GM19463 (cell line): ENCODE measurements around the gene PANK1.

Experiments used
- ATAC-seq: cut with Tn5 transposase; IDR thresholded peaks from one replicate; pipeline ENCODE4 v1.9.1; 2021; ENCODE audit warnings: mild to moderate bottlenecking, moderate library complexity; ENCODE audit not compliant: unreplicated experiment

The PANK1 gene

DNA sequence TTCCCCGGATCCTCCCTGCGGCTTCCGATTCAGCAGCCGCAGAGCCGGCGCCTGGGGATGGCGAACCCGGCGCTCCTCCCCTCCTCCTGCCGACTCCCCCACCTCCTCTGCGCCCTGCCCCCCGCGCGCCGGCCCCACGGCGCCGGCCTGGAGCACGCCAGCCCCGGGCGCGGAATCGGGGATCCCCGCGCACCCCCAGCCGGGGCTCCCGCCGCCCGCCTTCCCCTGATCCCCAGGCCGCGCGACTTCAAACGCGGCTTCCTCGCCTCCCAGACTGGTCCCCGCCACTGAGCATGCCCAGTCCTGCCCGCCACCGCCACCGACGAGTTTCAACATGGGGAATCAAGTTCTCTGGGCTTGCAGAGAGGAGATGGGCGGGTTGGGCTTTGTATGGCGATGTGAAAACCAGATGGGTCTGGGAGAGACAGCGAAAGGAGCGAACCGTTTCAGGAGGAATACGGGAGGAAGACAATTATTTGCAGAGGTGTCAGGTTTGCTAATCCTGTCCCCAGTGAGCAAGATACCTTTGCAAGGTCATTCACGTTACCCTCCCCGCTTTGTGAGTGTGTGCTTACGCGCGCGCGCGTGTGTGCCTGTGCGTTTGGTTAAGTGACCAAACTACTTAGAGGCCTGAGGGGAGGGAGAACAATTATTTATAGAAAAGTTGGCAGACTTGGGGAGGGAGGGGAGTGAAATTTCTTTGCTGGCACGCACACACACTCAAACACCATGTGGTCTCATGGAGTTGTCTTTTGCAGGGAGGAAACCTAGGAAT is at the start of gene PANK1:
TSS of gene PANK1 (minus strand) at position 276 of the 775 bp plus-strand sequence. CDS start 351 bp downstream, outside the sequence.
- peak; percentile 45 for ATAC-seq

DNA sequence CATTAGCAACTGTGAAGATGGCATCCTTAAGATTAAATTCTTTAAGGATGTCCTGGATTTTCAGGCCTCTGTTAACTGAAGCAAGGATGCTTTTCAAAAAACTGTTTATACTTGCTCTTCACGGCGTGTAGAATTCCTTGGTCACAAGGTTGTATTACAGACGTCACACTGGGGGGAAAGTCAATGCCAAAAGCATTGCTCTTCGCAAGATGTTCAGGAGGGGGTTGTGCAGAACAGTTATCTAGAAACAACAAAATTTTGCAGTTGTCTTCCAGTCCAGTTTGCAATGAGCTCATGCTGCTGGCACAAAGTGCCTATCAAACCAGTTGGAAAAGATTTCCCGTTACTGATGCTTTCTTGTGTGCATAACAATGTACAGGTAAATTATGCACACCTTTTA is 48.1 kb upstream of the PANK1 start:
- no peak for ATAC-seq

DNA sequence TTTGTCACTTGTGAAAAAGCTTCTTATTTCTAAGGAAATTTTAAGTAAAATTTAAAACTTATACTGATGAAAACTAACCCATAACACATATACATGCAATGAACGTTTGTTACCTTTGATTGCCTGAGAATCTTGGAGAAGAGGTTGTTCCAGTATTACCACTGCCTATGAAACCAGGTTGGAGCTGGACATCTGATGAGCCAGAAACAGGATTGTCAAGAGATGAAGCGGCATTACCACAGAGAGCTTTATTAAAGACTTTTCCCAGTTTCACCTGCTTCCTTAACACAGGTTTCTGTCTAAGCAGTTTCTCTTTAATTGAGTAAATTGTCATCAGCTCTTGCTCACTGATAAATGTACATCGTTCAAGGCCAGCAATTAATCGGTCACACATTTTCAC is 47.4 kb upstream of the PANK1 start:
- no peak for ATAC-seq

DNA sequence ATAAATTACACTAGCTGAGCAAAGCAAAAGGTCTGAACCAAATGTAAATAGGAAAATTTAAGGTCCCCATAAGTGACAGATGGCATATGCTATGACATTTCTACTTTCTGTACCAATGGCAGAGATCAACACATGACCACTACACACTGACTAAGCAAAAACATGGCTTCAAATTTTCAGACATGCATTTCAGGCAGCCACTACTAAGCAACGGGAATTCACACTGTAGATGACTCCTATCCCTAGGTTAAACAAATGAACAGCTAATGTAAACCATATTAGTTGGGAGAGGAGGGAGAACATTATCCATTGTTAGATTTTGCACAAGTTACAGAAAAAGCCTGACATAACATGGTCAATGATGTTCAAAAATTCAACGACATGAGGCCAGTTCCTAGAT is 45.0 kb upstream of the PANK1 start:
- ATAC-seq: no peak

DNA sequence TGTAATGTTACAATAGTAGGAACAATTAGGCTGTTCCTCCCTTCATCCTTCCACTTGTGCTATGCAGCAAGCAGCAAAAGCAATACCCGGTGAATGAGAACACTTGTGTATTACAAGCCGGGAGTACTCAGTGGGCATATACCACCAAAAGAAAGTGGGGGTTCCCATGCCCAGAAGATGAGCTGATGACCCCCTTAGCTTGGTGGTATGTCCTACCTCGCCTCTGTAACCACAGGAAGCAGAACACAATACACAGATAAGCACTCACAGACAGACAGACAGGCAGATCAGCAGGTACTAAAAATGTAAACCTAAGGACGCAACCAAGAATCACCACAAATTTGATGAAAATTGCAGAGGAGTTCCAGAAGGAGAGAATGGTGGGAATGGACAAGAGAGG is 40.9 kb upstream of the PANK1 start:
- ATAC-seq: no peak

DNA sequence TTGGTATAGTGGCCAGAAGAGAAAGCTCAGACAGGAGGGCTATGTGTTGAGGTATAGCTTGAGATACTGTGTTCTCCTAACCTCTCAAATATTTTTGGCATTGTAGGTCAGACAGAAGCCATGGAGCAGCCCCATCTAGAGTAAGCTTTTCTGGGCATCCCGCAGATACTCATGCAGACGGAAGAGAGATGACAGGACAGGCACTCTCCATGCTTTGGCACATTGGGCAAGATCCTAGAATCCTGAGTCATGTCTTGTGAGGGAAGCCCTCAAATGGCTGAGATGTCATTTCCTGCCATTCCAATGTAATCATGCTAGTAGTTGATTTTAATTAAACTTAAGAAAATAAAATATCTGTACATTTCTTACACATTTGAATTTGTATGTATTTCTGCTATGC is 39.6 kb upstream of the PANK1 start:
- ATAC-seq: no peak

DNA sequence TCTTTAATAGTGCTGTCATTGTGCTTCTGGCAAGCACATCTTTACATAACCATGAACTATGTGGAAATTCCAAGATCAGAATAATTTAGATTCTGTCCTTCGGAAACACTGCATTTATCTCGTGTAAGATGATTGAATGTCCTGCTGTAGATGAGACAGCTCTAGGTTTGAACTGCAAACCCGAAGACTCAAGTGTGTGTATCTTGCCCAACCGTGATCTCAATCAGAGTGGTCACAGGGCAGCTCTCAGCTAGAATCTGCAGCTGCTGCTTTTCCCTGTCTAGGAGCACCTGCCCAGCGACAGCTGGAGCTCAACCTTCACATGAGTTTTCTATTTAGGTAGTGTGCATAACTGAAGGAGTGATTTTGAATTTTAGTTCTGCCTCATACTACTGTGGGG is 38.8 kb upstream of the PANK1 start:
- ATAC-seq: no peak

DNA sequence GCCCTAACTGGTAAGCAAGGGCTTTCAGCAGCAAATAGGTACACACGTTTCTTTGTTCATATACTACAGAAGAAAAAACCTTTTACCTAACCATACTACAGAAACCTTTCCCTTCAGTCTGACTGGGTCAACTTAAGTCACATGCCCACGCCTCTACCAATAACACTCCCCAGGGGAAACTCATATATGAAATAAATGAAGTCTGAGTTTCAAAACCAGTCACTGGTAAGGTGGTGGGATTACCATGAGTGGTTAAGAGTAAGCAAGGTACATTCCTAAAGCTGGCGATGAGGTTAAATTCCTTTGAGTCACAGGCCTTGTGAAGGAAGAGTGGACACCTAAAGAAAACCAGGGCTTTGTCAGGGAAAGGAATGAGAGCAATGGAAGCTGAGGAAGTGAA is 34.9 kb upstream of the PANK1 start:
- peak; percentile 73 for ATAC-seq

DNA sequence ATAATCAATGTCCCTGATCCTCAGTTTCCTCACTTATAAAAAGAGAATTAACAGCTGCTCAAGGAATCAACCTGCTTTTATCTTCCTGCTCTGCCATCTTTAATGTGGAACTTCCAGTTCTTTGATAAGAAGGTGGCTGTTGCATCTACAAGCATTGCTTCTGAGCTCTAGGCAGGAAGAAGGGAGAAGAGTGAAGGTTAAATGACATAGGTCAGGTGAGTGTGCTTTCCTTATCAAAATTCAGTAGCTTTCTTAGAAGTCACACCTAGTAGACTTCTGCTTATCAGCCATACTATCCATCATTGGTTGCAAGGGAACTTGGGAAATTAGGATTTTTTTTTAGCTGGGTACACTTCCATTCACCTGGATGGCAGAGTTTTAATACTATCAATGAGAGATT is 32.3 kb upstream of the PANK1 start:
- no peak for ATAC-seq

DNA sequence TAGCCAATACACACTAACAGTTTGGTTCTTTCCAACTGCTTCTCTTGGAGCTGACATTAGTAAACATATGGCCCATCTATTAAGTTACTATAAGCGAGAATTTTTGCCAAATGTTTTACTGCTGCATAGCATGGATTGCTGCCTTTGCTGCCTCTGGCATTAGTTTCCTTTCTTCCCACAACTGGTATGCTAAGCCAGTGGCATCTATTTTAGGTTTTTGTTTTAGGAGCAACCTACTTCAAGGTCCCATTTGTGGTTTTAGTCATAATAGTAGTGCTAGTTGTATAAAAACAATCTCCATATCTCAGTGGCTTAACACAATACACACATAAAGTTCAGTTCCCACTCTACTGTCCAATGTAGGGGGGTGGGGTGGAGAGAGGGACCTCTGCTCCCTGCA is 25.9 kb upstream of the PANK1 start:
- ATAC-seq: no peak

DNA sequence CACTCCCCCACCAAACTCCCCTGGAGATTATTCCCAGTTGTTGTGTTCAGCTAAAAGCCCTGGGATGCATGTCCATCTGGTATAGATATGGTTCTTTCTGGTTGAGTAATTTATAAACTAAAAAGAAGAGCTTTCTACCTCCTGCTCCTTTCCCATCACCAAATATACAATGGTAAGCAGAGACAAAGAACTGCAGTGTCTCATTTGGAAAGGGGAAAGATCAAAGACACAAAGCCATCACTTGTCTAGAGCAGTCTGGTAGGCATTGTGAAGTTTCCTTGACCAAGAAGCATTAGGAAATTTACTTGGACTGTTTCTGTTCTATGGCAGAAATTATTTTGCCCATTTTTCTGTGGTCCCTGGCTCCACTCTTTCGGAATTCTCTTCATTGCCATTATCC is 24.9 kb upstream of the PANK1 start:
- no peak for ATAC-seq

DNA sequence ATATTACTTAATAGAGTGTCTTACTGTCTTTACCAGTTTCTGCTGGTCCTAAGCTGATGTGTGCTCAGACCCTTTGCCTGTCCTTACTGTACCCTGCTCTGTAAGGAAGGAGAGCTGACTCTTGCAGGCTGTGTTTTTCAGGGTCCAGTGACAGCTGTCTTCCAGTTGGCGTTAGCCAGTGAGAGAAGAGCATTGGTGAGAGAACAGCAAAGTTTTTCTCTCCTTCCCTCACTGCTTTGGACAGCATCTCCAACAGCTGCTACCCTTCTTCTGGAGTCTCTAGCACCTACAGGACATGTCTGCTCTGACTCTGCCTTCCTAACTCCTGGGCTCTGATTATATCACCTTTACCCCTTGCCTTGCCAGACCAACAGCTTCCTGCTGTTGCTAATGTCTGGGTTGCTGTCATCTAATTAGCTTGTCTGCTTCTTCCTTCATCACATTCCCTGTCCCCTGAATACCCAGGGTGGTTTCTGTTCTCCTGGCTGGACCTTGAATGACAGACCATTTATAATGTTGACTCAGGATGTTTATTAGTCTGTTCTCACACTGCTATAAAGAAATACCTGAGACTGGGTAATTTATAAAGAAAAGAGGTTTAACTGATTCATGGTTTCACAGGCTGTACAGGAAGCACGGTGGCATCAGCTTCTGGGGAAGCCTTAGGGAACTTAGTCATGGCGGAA is 23.5 kb upstream of the PANK1 start:
- ATAC-seq: no peak

DNA sequence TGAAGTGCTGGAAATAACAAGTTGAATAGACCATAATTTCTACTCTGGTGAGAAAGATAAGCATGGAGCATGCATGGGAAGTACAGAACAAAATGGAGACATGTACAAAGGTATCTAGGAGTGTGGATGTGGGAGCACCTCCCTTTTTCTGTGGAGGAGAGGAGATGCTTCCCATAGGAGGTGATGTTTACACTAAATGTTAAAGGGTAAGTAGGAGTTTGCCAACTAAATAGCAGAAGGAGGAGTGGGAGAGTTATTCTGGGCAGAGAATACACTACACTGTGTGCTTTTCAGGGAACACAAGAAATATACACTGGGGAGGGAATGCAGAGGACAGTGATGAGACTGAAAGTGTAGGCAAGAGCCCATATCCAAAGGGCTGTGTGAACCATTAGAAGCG is 21.1 kb upstream of the PANK1 start:
- no peak for ATAC-seq

DNA sequence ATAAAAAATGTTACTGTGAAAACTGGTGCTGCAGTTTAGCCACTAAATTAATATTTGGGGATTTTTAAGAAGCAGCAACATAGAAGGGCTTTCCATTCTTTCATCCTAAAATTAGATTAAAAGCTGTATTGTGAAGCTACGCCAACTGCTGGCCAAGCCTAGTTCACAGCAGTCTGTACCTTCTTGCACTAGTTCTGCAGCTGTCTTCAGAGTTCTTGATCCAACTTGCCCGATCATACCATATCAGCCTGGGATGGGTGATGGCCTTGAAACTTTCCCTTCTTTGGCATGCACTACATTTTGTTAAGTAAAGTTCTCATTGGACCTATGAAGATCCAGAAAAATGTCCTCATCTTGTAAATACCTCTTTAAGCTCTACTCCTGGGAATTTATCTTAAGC is 20.3 kb upstream of the PANK1 start:
- no peak for ATAC-seq

DNA sequence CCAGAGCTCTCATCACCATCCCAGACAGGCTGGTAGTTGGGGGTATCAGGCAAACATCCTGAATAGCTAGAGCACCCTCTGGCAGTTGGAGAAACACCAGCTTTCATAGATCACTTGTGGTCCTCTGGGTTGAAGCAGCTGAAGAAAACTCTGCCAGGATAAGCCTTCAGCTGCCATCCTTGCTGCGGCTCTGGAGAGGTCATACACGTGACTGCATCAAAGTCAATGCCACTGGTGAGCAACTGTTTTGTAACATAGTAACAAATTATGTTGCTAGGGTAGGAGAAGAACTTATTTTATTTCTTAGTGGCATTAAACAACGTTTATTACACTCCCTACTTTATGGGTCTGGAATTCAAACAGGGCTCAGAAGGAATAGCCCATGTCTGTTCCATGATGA is 19.2 kb upstream of the PANK1 start:
- no peak for ATAC-seq

DNA sequence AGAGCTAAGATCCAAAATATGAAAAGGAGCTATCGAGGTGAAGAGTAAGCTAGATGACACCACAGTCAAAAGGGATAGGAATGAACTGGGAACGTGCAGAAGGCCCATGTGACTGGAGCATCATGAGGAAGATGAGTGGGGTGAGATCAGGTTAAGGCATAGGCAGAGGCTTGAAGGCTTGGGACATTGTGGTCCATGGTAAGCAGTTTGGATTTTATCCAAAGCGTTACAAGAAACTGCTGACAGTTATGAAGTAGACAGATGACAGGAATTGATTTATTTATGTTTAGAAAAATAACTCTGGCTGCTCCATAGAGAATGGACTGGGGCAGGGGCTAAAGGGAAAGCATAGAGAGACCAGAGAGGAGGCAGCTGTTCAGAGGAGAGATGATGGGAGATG is 18.1 kb upstream of the PANK1 start:
- ATAC-seq: no peak

DNA sequence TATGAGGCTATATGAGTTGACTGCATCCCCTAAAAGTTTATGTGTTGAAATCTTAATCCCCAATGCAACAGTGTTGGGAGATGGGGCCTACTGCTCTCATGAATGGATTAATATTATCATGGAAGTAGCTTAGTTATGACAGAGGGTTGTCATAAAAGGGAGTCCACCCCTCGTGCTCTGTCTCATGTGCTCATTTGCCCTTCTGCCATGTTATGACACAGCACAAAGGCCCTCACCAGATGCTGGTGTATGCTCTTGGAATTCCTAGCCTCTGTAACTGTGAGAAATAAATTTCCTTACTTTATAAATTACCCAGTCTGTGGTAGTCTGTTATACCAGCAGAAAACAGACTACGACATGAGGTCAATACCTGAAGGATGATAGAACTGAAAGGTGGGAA is 17.6 kb upstream of the PANK1 start:
- ATAC-seq: no peak

DNA sequence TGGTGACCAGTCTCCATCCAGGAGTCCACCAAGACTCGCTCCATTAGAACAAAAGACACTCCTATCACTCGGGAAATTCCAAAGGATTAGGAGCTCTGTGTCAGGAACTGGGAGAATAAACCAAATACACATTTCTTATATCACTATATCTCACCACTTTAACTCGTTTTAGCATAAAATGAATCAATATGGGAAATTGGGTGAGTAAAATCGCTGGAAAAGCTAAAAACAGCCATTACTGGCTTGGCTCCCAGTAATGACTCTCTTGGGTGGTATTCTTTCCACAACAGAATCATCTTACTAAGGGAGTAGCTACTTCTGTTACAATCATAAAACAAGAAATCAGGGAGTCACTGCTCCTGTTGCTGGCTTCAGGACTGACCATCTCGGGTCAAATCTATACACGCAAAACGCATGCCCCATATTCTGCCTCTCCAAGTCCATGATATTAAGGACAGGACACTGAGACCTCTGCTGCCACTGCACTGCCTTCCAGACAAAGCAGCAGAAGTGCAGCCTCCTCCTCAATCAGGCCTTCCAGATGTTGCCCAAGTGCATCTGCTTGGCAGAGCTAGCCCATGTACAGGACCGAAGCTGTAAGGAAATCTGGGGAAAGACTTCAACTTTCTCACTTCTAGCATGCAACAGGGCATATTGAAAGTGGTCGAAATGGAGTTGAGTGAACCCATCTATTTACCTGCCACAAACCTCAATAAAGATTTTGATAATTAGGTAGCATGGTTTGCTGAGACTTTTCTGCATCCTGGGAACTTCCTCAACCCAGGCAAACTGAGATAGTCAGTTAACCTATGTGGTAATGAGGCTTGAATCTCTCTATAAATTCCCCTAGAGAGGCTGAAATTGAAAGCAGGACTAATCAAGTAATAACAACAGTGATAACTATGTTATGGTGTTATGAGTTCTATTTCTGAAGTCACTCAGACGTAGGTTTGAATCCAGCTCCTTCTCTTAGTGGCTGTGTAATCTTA is 14.4 kb upstream of the PANK1 start:
- ATAC-seq: no peak

DNA sequence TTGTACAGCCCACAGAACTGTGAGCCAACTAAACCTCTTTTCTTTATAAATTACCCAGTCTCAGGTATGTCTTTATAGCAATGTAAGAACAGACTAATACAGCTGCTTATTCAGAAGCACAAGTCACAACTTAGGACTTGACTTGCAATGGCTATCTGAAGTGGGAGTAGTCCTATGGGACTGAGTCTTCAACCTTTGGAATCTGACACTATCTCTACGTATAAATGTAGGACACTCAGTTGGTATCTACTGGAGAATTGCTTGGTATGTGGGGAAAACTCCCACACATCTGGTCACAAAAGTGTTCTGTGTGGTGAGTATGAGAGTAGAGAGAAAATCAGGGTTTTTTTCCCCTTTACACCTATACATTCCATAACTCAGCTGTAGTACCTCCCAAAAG is 12.3 kb upstream of the PANK1 start:
- ATAC-seq: no peak

DNA sequence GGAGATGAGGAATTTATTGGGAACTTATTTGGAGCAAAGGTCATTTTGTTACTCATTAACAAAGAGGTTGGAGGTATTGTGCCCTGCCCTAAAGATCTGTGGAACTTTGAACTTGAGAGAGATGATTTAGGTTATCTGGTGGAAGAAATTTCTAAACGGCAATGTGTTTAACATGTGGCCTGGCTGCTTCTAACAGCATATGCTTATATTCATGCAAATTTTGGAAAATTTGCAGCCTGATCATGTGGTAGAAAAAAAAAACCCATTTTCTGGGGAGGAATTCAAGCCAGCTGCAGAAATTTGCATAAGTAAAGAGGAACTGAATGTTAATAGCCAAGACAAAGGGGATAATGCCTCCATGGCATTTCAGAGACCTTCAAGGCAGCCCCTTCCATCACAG is 10.7 kb upstream of the PANK1 start:
- ATAC-seq: no peak

DNA sequence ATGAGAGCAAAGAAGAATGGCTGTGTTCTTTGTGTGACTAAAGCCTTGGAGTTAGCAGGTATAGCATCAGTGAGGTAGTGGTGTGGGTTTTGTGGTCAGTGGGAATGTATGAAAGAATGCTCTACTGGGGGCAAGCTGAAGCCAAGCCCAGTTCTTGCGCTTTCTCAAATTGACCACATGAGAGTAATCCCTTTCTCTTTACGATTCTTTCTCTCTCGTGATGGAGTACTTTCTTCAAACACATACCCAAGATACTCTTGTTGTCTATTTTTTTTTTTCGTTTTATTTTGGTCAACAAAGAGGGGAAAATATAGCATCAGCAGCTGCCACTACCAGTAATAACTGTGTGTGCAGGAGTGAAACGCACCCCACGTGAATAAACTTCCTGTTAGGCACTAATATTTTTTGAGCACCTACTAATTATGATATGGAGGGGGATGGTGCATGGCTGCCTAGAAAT is 8.4 kb upstream of the PANK1 start:
- ATAC-seq: peak; percentile 75
